ENCODE data around the gene OR6K6. TPM values are rescaled to one million over a fixed set of nuclear protein-coding genes. Genes with fewer than 3 reads are reported as not detected.

Gene OR6K6
- polyA plus RNA-seq, result not detected

GRCh38 chr1:158754420-158754819 lies at the start of gene OR6K6:
Gene OR6K6, plus strand, starts transcription at chr1:158754720. Its CDS starts 168 bp downstream, at chr1:158754888.
- 65 to 83% (median 82%) methylated on average over 2 of the region's 2 CpGs for WGBS, 3 donors
- no peak within 1 kb of the TSS for H3K27ac ChIP-seq (ENCODE audit: low read depth, low read length)

- no peak overlapping the region for H3K27ac ChIP-seq (ENCODE audit: low read depth, low read length)
- 45 to 82% (median 74%) methylated on average over 2 of the region's 2 CpGs for WGBS, 3 donors
Measured at GRCh38 chr1:158706096-158706495, 48.4 kb upstream of the OR6K6 start.

- H3K27ac ChIP-seq (ENCODE audit: low read depth, low read length), result no peak overlapping the region
- 54 to 72% (median 66%) methylated on average over 4 of the region's 4 CpGs for WGBS, 3 donors
Measured at GRCh38 chr1:158711098-158711497, 43.4 kb upstream of the OR6K6 start.

- WGBS, 3 donors, result 13 to 61% (median 52%) methylated on average over 1 of the region's 1 CpG
Measured at GRCh38 chr1:158714754-158715153, 39.8 kb upstream of the OR6K6 start.

GRCh38 chr1:158716335-158716734 lies 38.2 kb upstream of the OR6K6 start:
- WGBS, 3 donors, result 68 to 89% (median 87%) methylated on average over 1 of the region's 1 CpG
- H3K27ac ChIP-seq (ENCODE audit: low read depth, low read length), result no peak overlapping the region

More at GRCh38 chr1:158714754-158715153, 39.8 kb upstream of the OR6K6 start:
- H3K27ac ChIP-seq (ENCODE audit: low read depth, low read length), result no peak overlapping the region

- H3K27ac ChIP-seq (ENCODE audit: low read depth, low read length), result no peak overlapping the region
- WGBS, 3 donors, result 70 to 83% (median 81%) methylated on average over 6 of the region's 6 CpGs
Measured at GRCh38 chr1:158717344-158717743, 37.2 kb upstream of the OR6K6 start.

GRCh38 chr1:158719664-158720063 lies 34.9 kb upstream of the OR6K6 start:
- H3K27ac ChIP-seq (ENCODE audit: low read depth, low read length), result no peak overlapping the region
- 61 to 70% (median 66%) methylated on average over 3 of the region's 3 CpGs for WGBS, 3 donors

GRCh38 chr1:158720620-158721019 lies 33.9 kb upstream of the OR6K6 start, which contains the start of gene OR6K3:
Gene OR6K3, minus strand, starts transcription at chr1:158720720. Its CDS starts 2,605 bp downstream, at chr1:158718115.
- 69 to 75% (median 74%) methylated on average over 2 of the region's 2 CpGs for WGBS, 3 donors
- H3K27ac ChIP-seq (ENCODE audit: low read depth, low read length), result no peak within 1 kb of the TSS

- H3K27ac ChIP-seq (ENCODE audit: low read depth, low read length), result no peak overlapping the region
- WGBS, 3 donors, result 77 to 97% (median 93%) methylated on average over 5 of the region's 5 CpGs
Measured at GRCh38 chr1:158724442-158724841, 30.1 kb upstream of the OR6K6 start.

- H3K27ac ChIP-seq (ENCODE audit: low read depth, low read length), result no peak overlapping the region
- WGBS, 3 donors, result 61 to 65% (median 64%) methylated on average over 3 of the region's 3 CpGs
Measured at GRCh38 chr1:158728510-158729225, 25.9 kb upstream of the OR6K6 start.

GRCh38 chr1:158730453-158730852 lies 24.1 kb upstream of the OR6K6 start:
- H3K27ac ChIP-seq (ENCODE audit: low read depth, low read length), result no peak overlapping the region
- WGBS, 3 donors, result 41 to 81% (median 75%) methylated on average over 4 of the region's 4 CpGs

GRCh38 chr1:158731707-158732106 lies 22.8 kb upstream of the OR6K6 start:
- 62 to 87% (median 86%) methylated on average over 4 of the region's 4 CpGs for WGBS, 3 donors
- H3K27ac ChIP-seq (ENCODE audit: low read depth, low read length), result no peak overlapping the region

GRCh38 chr1:158732524-158732923 lies 22.0 kb upstream of the OR6K6 start:
- 52 to 73% (median 64%) methylated on average over 2 of the region's 2 CpGs for whole genome bisulfite sequencing, 3 donors
- H3K27ac ChIP-seq (ENCODE audit: low read depth, low read length), result no peak overlapping the region

- no peak overlapping the region for H3K27ac ChIP-seq (ENCODE audit: low read depth, low read length)
Measured at GRCh38 chr1:158735848-158736247, 18.7 kb upstream of the OR6K6 start.

GRCh38 chr1:158752155-158752712 lies 2.3 kb upstream of the OR6K6 start:
- no peak overlapping the region for H3K27ac ChIP-seq (ENCODE audit: low read depth, low read length)
- 81 to 95% (median 94%) methylated on average over 9 of the region's 9 CpGs for WGBS, 3 donors

GRCh38 chr1:158771950-158772866 lies 17.7 kb downstream of the OR6K6 start, which contains the start of gene OR6N1:
Gene OR6N1, minus strand, starts transcription at chr1:158772195. Its CDS starts 5,513 bp downstream, at chr1:158766682.
- 52 to 60% (median 54%) methylated on average over 6 of the region's 6 CpGs for WGBS, 3 donors
- no peak within 1 kb of the TSS for H3K27ac ChIP-seq (ENCODE audit: low read depth, low read length)

GRCh38 chr1:158781104-158781503 lies 26.6 kb downstream of the OR6K6 start, which contains the start of gene OR6N2:
Gene OR6N2, minus strand, starts transcription at chr1:158781204. Its CDS starts 3,569 bp downstream, at chr1:158777635.
- H3K27ac ChIP-seq (ENCODE audit: low read depth, low read length), result no peak within 1 kb of the TSS

- WGBS, 3 donors, result 63 to 88% (median 79%) methylated on average over 2 of the region's 2 CpGs
- no peak overlapping the region for H3K27ac ChIP-seq (ENCODE audit: low read depth, low read length)
Measured at GRCh38 chr1:158793604-158794003, 39.1 kb downstream of the OR6K6 start.

GRCh38 chr1:158794247-158794646 lies 39.7 kb downstream of the OR6K6 start:
- no peak overlapping the region for H3K27ac ChIP-seq (ENCODE audit: low read depth, low read length)
- 45 to 80% (median 74%) methylated on average over 6 of the region's 6 CpGs for WGBS, 3 donors

All from adipose tissue (tissue), 3 donors.